C4-2B (cell line): ENCODE results near the gene MYOZ1.

Experiments
- CTCF ChIP-seq: fragments of 450-650 bp; conservative IDR thresholded peaks from 2 replicates; pipeline ENCODE4 v1.5.1; 2017; ENCODE audit warnings: mild to moderate bottlenecking
- ZFX ChIP-seq: fragments of 450-650 bp; IDR thresholded peaks from 2 replicates; pipeline ENCODE4 v1.6.1; 2017

DNA sequence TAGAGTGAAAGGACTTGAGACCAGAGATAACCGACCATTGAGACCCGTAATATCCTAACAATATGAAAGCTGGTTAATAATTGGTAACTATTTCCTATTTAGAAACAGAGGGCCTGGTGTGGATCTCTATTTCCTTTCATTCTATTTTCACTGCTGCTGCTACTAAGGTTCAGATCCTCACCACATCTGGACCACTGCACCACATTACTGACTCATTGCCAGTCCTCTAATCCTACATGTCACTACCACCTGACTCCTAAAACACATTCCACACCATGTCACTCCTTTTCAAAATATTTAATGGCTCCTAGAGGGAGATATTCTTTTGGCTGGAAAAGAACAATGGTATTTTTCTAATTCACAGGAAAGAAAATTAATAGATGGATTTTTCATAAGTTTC, 56.5 kb downstream of the MYOZ1 start:
- TF ChIP-seq CTCF: no peak
- TF ChIP-seq ZFX: no peak
